PFSK-1 (cell line): ENCODE data around the gene ADAMTS17.

Experiments
- FOXP2 ChIP-seq: optimal IDR thresholded peaks from 2 replicates; pipeline ENCODE3; 2011; ENCODE audit warnings: borderline replicate concordance, control low read depth, inconsistent platforms; ENCODE audit not compliant: insufficient read depth; ENCODE audit errors: extremely low read length, extremely low read depth
- POLR2AphosphoS5 ChIP-seq: IDR thresholded peaks from 2 replicates; pipeline ENCODE4 v1.6.1; 2012; ENCODE audit warnings: low read depth, mild to moderate bottlenecking, control low read depth, low read length, moderate library complexity
- REST ChIP-seq, 2 experiments: IDR thresholded peaks; 2 replicates each; pipeline versions ENCODE4 v1.6.1 to v1.8.0; 2011 to 2012; ENCODE audit warnings: low read depth in 2 of 2, low read length in 2 of 2, control low read depth in 1 of 2, inconsistent platforms in 1 of 2, mild to moderate bottlenecking in 1 of 2, moderate library complexity in 1 of 2; ENCODE audit not compliant: insufficient read depth in 1 of 2
- SIN3A ChIP-seq: IDR thresholded peaks from 2 replicates; pipeline ENCODE4 v1.6.1; 2012; ENCODE audit warnings: mild to moderate bottlenecking, low read length, moderate library complexity, borderline replicate concordance; ENCODE audit not compliant: insufficient read depth
- TAF1 ChIP-seq: IDR thresholded peaks from 2 replicates; pipeline ENCODE4 v1.6.1; 2012; ENCODE audit warnings: low read length, control low read depth, borderline replicate concordance; ENCODE audit not compliant: insufficient read depth

ADAMTS17 gene

GRCh38 chr15:100115066-100115710 is 226.6 kb downstream of the ADAMTS17 start:
- TF ChIP-seq TAF1 (no peak), SIN3A (no peak), FOXP2 (no peak), POLR2AphosphoS5 (no peak), REST (IDR thresholded peaks at IDR 0.05; ENCODE audit: insufficient read depth in 1 of 2, low read depth in 2 of 2, low read length in 2 of 2) (no peak)

DNA sequence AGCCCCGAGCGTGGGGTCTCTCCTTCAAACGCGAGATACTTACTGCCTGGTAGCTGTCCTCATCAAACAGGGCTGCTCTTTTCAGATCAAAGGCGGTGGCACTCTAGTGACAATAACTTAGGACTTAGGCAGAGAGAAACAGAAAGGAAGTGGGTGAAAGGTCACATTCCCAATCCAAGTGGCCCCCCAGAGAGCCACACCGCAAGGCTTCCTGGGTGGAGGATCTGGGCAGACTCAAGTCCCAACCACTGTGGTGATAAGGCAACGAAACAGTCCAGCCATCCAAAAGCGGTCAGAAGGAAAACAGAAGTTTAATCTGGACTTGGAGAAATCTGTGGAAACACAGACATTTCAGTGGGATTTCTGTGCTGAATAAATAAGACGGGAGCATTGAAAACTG is 227.2 kb downstream of the ADAMTS17 start:
- no peak for TF ChIP-seq REST (IDR thresholded peaks at IDR 0.05; ENCODE audit: insufficient read depth in 1 of 2, low read depth in 2 of 2, low read length in 2 of 2)
- no peak for TF ChIP-seq TAF1
- TF ChIP-seq SIN3A: no peak
- no peak for TF ChIP-seq FOXP2
- no peak for TF ChIP-seq POLR2AphosphoS5

DNA sequence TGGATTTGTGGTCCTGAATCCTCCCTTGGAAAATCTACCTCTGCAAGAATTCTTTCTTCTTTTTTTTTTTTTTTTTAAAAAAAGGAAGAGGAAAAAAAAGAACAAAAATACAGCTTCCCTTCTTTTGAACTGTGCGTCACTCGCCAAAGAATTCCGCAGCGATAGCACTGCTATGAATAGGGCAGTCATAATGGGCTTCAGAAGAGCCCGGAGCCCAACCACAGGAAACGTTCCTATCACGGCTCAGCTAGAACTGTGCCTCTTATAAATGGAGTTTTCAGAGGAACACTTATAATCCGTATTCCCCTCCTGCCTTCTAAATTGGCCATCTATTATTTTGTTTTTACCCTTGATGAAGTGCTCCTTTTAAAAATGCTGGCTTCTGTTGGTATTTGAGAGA is 227.7 kb downstream of the ADAMTS17 start:
- TF ChIP-seq FOXP2 (no peak), TAF1 (no peak), SIN3A (no peak), REST (IDR thresholded peaks at IDR 0.05; ENCODE audit: insufficient read depth in 1 of 2, low read depth in 2 of 2, low read length in 2 of 2) (no peak), POLR2AphosphoS5 (no peak)

DNA sequence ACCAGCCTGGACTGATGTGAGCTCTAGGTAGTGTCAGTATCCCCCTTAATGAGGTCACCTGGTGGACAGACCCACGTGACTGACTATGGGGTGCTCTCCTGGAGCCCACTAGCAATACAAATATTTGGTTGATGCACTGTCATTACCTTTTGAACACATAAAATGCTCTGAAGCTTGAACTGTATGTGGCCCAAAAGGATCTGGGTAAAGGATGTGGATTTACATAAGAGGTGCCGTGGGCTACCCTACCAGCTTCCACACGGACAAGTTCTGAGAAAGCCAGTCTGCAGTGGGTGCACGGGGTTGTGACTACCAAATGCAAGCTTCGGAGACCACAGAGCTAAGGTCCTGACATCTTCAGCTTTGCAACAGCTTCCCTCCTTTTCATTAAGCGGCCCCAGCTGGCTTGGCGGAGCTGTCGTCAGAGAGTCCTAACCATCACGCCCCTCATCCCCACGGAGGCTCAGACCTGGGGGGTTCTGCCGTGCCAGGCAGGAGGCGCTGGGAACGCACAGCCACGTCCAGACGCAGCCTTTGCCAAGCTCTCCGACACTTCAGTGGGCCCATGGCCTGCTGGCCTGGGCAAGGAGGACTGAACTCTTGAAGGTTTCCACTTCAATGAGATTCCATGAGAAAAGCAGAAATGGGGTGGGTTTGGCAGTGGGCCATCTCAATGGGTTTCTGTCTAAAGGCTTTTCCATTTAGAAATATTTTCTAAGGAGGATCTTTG is 228.3 kb downstream of the ADAMTS17 start:
- no peak for TF ChIP-seq FOXP2
- TF ChIP-seq TAF1: no peak
- TF ChIP-seq REST (IDR thresholded peaks at IDR 0.05; ENCODE audit: insufficient read depth in 1 of 2, low read depth in 2 of 2, low read length in 2 of 2): no peak
- no peak for TF ChIP-seq POLR2AphosphoS5
- no peak for TF ChIP-seq SIN3A
